HCT116 (cell line): ENCODE results near the gene SGSM2. TPM values are rescaled to one million over a fixed set of nuclear protein-coding genes. Genes with fewer than 3 reads are reported as not detected.

Experiments
- ATAC-seq: fragments of 200-7000 bp; cut with Tn5 transposase; 2 replicates; pipeline ENCODE4 v1.9.1; 2020; ENCODE audit warnings: mild to moderate bottlenecking, moderate library complexity
- BruUV-seq: library from RNA; stranded (reverse); fragments of 400-500 nt; replicated peaks from 2 replicates; lab custom pipeline; 2021; lab: Mats Ljungman, UMichigan
- CTCF ChIA-PET: fragments of 300-600 bp; sonication (Branson Sonifier 250); formaldehyde crosslinking; loops from one replicate; lab custom pipeline; 2021; ENCODE audit warnings: antibody characterized with exemption; lab: Charles Lee
- POLR2A ChIA-PET: fragments of 300-600, 350-600 bp; sonication (Branson Sonifier 250); formaldehyde crosslinking; loops from one replicate; lab custom pipeline; 2021; ENCODE audit warnings: antibody characterized with exemption; lab: Charles Lee
- RAD21 ChIA-PET, 2 experiments: fragments of 300-600 bp; sonication (Branson Sonifier 250); formaldehyde crosslinking; loops; one replicate each; lab custom pipeline; 2023; ENCODE audit warnings: low total read pairs in 2 of 2; ENCODE audit not compliant: uncharacterized antibody in 2 of 2, unreplicated experiment in 2 of 2, low non-redundant PET in 1 of 2; lab: Charles Lee
- DNase-seq: peaks from one replicate; pipeline ENCODE4 v3.0.0-alpha.2; 2010; ENCODE audit warnings: low read depth, low spot score
- H2AFZ ChIP-seq: fragments of 200-600 bp; shearing (Covaris generic), sonication (generic); 2 replicates; pipeline ENCODE4 v1.6.1; 2017; ENCODE audit warnings: low read depth, mixed run types, mixed read lengths, antibody characterized with exemption, low read length; ENCODE audit not compliant: poor library complexity, severe bottlenecking
- H3K27ac ChIP-seq: 2 replicates; pipeline ENCODE4 v1.5.1; 2012; ENCODE audit warnings: low read depth, low read length
- H3K27me3 ChIP-seq: fragments of 200-600 bp; sonication (generic); 2 replicates; pipeline ENCODE4 v1.6.1; 2016; ENCODE audit warnings: mixed run types, low read length, mixed read lengths; ENCODE audit not compliant: insufficient read depth
- H3K36me3 ChIP-seq, 2 experiments: fragments of 200-500 bp in 1 of 2; fragments of 200-600 bp in 1 of 2; sonication (Bioruptor generic) in 1 of 2; sonication (generic) in 1 of 2; 2 replicates each; pipeline versions ENCODE4 v1.5.1 to v1.6.1; 2014 to 2016; ENCODE audit warnings: low read length in 2 of 2, inconsistent platforms in 1 of 2, mixed read lengths in 1 of 2, mixed run types in 1 of 2; ENCODE audit not compliant: insufficient read depth in 2 of 2, control insufficient read depth in 1 of 2
- H3K4me1 ChIP-seq, 2 experiments: fragments of 200-600 bp in 1 of 2; sonication (generic) in 1 of 2; 2 replicates each; pipeline versions ENCODE4 v1.5.1 to v1.6.1; 2012 to 2017; ENCODE audit warnings: low read length in 2 of 2, inconsistent platforms in 1 of 2, mild to moderate bottlenecking in 1 of 2, mixed read lengths in 1 of 2, mixed run types in 1 of 2, moderate library complexity in 1 of 2; ENCODE audit not compliant: insufficient read depth in 2 of 2, control insufficient read depth in 1 of 2
- H3K4me2 ChIP-seq: fragments of 200-600 bp; sonication (generic); 2 replicates; pipeline ENCODE4 v1.6.1; 2017; ENCODE audit warnings: mixed run types, low read length, mixed read lengths
- H3K4me3 ChIP-seq, 2 experiments: fragments of 200-600 bp in 1 of 2; sonication (generic) in 1 of 2; replicated peaks in 1 of 2; 2 replicates each; pipeline ENCODE4 v1.5.1; 2011 to 2016; ENCODE audit warnings: low read length in 2 of 2, control low read depth in 1 of 2, low read depth in 1 of 2, mild to moderate bottlenecking in 1 of 2, mixed read lengths in 1 of 2, mixed run types in 1 of 2
- H3K79me2 ChIP-seq: fragments of 200-600 bp; sonication (generic); 2 replicates; pipeline ENCODE4 v1.6.1; 2017; ENCODE audit warnings: mild to moderate bottlenecking, mixed run types, low read length, moderate library complexity, mixed read lengths; ENCODE audit not compliant: insufficient read depth
- H3K9ac ChIP-seq: fragments of 200-600 bp; sonication (generic); 2 replicates; pipeline ENCODE4 v1.6.1; 2016; ENCODE audit warnings: low read length, mixed read lengths
- H3K9me2 ChIP-seq: fragments of 200-600 bp; sonication (generic), shearing (Covaris generic); 2 replicates; pipeline ENCODE4 v1.6.1; 2017; ENCODE audit warnings: mixed run types, mild to moderate bottlenecking, moderate library complexity; ENCODE audit not compliant: insufficient read depth
- H3K9me3 ChIP-seq, 2 experiments: fragments of 200-500 bp in 1 of 2; fragments of 200-600 bp in 1 of 2; sonication (Bioruptor generic) in 1 of 2; sonication (generic) in 1 of 2; 2 replicates each; pipeline ENCODE4 v1.6.1; 2014 to 2017; ENCODE audit warnings: low read length in 2 of 2, mixed read lengths in 2 of 2, inconsistent platforms in 1 of 2, low read depth in 1 of 2, mild to moderate bottlenecking in 1 of 2, mixed run types in 1 of 2, moderate library complexity in 1 of 2; ENCODE audit not compliant: control insufficient read depth in 1 of 2, insufficient read depth in 1 of 2
- H4K20me1 ChIP-seq: fragments of 200-600 bp; sonication (generic), shearing (Covaris generic); 2 replicates; pipeline ENCODE4 v1.6.1; 2017; ENCODE audit warnings: mixed run types, mild to moderate bottlenecking, moderate library complexity; ENCODE audit not compliant: insufficient read depth
- CBX3 ChIP-seq: IDR thresholded peaks from 2 replicates; pipeline ENCODE4 v1.6.1; 2012; ENCODE audit warnings: low read depth
- EZH2phosphoT487 ChIP-seq: fragments of 200-600 bp; IDR thresholded peaks from 2 replicates; pipeline ENCODE4 v1.6.1; 2018; ENCODE audit warnings: antibody characterized with exemption, borderline replicate concordance
- TCF7L2 ChIP-seq: IDR thresholded peaks from 2 replicates; pipeline ENCODE4 v1.7.0; 2011; ENCODE audit warnings: borderline replicate concordance, inconsistent platforms; ENCODE audit not compliant: insufficient read depth, insufficient read length; ENCODE audit errors: extremely low read depth
- ZNF274 ChIP-seq: fragments of 200-500 bp; sonication (Bioruptor generic); IDR thresholded peaks from 2 replicates; pipeline ENCODE4 v1.6.1; 2014; ENCODE audit warnings: mild to moderate bottlenecking, low read depth, low read length, inconsistent platforms
- intact Hi-C: fragments of 100-400 bp; cut with micrococcal nuclease; formaldehyde crosslinking; loops from 2 replicates; pipeline ENCODE4 v1.10.0; 2022
- total RNA-seq: library from RNA; stranded (reverse); gene quantifications from one replicate; pipeline ENCODE4 v1.2.1, GENCODE V29; 2021; ENCODE audit not compliant: unreplicated experiment
- TF ChIP-seq, protein P1 (sequence below): IDR thresholded peaks from 2 replicates; pipeline ENCODE4 v1.6.1; 2011; ENCODE audit warnings: mild to moderate bottlenecking, low read length, moderate library complexity; ENCODE audit not compliant: insufficient replicate concordance; ENCODE audit errors: extremely low read depth

Gene SGSM2
- total RNA-seq, 1 experiment from 2014 or later, result 68.1 TPM

DNA sequence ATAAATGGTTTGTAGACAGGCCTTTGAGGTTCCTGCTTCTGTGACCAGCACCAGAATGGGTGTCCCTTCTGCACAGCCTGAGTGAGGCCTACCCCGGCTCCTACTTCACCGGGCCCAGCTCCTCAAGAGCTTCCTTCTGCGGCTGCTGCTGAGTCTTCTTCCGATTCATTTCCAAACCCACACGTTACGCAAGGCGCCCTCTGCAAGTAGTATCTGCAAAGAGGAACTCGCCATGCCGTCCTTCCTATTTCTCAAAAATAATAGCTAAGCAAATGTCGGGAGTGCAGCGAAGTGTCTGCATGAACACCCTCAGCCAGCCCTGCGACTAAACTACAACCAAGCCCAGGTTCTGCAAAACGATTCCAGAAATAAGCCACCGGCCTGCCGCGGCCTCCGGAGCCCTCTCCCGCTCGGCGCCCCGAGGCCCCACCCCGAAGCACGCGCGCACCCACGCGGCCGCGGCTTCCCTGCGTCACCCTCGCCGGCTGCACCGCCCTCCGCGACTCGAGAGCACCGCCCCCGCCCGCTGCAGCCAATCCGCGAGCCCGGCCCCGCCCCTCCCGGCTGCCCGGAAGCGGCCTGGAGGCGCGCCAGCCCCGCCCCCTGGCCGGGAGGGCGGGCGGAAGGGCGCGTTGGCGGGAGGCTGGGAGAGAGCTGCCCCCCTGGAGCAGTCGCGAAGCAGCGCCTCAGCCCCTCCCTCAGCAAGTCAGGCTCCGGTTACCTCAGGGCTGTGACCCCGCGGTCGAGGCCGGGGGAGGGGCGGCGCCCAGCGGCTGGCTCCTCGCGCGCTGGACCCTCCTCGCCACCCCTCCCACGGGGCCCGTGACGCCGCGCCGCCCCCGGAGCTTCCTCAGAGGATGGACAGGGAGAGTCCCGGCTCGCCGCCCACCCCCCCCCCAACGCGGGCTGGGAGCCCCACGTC is 55.2 kb downstream of the SGSM2 start (continued):
- TF ChIP-seq, protein P1, sequence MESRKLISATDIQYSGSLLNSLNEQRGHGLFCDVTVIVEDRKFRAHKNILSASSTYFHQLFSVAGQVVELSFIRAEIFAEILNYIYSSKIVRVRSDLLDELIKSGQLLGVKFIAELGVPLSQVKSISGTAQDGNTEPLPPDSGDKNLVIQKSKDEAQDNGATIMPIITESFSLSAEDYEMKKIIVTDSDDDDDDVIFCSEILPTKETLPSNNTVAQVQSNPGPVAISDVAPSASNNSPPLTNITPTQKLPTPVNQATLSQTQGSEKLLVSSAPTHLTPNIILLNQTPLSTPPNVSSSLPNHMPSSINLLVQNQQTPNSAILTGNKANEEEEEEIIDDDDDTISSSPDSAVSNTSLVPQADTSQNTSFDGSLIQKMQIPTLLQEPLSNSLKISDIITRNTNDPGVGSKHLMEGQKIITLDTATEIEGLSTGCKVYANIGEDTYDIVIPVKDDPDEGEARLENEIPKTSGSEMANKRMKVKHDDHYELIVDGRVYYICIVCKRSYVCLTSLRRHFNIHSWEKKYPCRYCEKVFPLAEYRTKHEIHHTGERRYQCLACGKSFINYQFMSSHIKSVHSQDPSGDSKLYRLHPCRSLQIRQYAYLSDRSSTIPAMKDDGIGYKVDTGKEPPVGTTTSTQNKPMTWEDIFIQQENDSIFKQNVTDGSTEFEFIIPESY, result no peak
- TF ChIP-seq CBX3, result no peak

DNA sequence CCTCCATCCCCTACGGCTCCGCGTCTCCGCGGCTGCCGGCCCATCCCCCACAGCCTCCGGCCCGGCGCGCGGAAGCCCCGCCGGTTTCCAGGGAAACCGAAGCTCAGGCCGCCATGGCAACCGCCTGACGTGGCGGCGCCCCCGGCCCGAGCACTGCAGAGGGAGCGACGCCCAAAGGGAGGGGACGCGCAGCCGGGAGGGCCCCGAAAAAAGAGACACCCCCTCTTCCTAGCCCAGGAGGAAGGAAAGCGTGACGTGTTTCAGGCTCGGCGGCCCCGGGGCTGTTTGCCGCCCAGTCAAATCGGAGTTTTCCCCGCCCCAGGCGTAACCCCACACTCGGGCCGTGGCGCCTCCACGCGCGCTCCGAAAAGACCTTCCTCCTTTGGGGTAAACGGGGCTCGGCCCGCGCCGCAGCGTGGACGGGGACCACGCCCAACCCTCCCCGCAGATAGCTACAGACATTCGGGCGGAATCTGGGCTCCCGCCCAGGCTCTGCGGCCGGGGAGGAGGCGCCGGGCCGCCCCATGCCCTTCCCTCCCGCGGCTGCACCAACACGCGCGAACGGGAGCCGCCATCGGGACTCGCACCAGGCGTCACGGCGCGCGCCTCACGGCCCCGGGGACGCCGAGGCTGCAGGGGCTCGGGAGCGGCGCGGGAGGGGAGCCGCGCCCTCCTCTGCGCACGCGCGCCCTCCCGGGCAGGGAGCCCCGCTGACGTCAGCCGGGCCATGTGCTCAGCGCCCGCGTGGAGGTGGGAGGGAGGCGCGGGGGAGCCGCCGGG is 56.1 kb downstream of the SGSM2 start:
- no peaks in the 10 kb centered on the region for H3K9me2 ChIP-seq
- peak overlapping the region; percentile 93 for H3K4me2 ChIP-seq
- DNase-seq (no peak), ATAC-seq (peak; percentile 39)
- ChIA-PET CTCF (interaction anchor here (1.2 to 2.8 kb wide), 4 partner anchors 10 to 23 kb away, joined by 3 to 21 read pairs (median 9); no protein-coding TSS in a partner anchor), RAD21 (interaction anchor here (0.9 to 1.4 kb wide), 3 partner anchors 8 to 57 kb away, joined by 3 to 4 read pairs (median 3); partner anchors contain the start of gene TSR1 (in 1 of the 2)), POLR2A (interaction anchor here (0.6 to 2.4 kb wide), 9 partner anchors 8 to 280 kb away, joined by 3 to 12 read pairs (median 5); partner anchors contain the start of gene TSR1)
- peak overlapping the region; percentile 61 to 63 for H3K4me3 ChIP-seq
- peaks cover 54% of the 10 kb centered on the region for H3K79me2 ChIP-seq
- no peaks in the 10 kb centered on the region for H3K27me3 ChIP-seq
- intact Hi-C loops, result loop anchor here (1.0 kb wide), 1 partner anchor 8 kb away; the partner anchor contains the start of gene MNT
- H2AFZ ChIP-seq, result no peak overlapping the region
- peak overlapping the region; percentile 100 for H3K27ac ChIP-seq
- H3K36me3 ChIP-seq, result no peaks in the 10 kb centered on the region
- H3K4me1 ChIP-seq, result peaks cover 46 to 83% of the 10 kb centered on the region in 2 experiments
- no peaks in the 10 kb centered on the region for H4K20me1 ChIP-seq
- no TSS peak for BruUV-seq
- H3K9ac ChIP-seq, result peak overlapping the region; percentile 100
- TF ChIP-seq TCF7L2, result peak; percentile 28
- no peak for TF ChIP-seq EZH2phosphoT487
- no peak for TF ChIP-seq ZNF274
- no peaks in the 10 kb centered on the region for H3K9me3 ChIP-seq
